ENCODE results near the gene CMTM7.

CMTM7 gene, protein sequence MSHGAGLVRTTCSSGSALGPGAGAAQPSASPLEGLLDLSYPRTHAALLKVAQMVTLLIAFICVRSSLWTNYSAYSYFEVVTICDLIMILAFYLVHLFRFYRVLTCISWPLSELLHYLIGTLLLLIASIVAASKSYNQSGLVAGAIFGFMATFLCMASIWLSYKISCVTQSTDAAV

DNA sequence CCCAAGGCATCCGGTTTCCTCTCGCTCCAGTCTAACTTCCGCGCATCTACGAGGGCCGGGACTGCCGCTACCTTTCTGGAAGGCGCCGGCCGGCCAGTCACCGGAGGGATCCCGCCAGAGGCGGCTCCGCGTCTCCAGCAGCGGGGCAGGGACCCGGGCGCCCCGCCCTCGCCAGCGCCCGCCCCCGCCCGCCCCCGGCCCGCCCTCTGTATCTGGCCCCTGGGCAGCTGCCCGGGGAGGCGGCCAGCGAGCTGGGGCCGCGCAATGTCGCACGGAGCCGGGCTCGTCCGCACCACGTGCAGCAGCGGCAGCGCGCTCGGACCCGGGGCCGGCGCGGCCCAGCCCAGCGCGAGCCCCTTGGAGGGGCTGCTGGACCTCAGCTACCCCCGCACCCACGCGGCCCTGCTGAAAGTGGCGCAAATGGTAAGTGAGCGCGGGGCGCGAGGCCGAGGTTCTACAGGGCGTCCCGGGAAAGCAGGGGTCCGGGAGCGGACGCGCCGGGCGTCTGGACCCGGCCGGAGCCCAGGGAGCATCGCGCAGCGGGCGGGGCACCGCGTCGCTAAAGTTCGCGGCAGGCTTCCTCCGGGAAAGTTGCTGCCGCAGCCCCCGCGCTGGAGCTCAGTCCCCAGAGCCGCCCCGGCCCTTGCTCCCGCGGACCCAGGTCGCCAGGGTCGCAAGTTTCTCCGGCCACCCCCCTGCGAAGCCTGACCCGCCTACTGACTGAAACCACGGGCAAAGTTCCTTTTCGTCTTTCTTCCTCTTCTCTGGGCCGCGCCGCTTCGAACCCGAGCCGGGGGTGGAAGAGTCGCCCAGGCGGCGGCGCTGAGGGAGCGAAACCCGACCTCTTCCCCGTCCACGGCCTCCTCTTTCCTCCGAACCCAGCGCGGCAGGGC, at the start of gene CMTM7:
CMTM7 (plus strand) TSS at position 211 of the 893 bp plus-strand sequence; CDS start at position 265, 54 bp downstream.
- DNase-seq = peak; percentile 47

DNA sequence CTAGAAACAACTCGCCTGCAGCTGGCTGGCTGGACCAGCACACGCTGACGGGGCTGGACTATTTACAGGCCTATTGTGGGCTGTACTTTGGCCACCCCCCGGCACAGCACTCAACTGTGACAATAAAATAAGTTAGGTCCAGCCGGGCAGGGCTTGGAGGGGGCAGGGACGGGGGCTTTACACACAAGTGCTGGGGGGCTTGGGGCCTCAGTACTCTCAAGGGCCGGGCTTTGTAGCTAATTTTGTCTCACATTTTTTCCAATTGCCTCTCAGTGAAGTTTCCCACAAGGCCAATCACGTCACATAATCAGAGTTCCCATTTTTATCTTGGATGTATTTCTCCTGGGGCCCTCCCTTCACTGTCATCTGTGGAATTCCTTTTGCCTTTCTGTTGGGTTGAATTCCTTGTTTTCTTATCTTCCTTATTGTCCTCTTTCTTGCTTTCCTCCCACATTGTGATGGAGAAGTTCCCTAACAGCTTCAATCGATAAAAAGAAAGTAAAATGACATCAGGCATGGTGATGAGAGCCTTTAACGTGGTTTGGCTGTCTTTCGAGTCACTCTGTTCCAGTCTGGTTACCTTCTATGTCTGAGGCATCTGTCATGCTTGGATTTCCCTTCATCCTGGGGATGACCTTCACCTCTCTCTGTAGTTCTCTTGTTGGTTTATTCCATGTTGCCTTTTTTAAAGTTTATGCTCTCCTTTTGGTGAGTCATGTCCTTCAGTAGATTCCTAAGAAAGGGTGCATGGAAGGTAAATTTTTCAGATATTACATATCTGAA, 44.1 kb upstream of the CMTM7 start:
- DNase-seq = no peak

DNA sequence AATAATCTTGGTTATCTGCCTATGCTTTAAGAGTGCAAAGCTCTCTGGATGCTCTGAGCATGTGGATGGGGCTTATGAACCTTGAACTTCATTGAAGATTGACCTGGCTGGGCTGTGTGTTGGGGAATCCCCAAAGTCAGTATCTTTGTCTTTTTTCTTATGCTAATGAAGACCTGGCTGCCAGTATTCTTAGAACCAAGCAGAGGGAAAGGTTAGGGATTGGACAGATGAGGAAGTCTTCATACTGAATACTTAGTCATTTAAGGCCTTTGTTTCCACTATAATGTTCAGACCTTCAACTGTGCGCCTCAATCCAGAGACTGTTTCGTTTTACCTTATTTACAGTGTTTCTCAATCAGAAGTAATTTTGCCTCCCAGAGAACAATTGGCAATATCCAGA, 42.5 kb upstream of the CMTM7 start:
- no peak for DNase-seq

DNA sequence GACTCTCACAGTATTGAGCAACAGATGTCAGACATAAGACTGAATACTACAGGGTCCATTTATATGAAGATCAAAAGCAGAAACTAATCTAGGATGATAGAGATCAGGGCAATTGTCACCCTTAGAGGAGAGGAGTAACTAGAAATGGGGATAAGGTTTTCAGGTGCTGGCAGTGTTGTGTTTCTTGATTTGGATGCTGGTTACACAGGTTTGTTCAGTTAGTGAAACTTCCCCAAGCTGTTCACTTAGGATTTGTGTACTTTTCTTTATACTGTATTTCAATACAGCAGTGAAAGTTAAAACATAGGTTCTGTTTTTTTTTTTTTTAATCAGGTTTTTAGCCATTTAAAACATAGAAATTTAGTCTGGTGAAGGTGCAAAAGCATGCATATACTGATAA, 39.1 kb upstream of the CMTM7 start:
- DNase-seq = no peak

DNA sequence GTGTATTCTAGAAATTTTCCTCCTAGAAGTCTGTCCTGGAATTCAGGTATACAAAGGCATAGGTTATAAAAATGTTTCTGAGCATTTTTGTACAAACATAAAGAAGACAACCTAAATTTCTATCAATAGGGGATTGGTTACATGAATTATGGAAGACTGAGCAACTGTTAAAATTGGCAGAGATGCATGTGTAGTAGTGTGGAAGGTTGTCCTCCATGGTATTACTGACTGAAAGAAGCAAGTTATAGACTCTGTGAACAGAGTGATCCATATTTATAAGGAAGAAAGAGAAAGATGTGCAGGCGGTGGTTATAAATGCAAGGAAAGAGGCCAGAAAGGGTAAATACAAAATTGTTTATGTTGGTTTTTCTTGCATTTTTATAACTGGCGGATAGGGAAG, 38.3 kb upstream of the CMTM7 start:
- no peak for DNase-seq

DNA sequence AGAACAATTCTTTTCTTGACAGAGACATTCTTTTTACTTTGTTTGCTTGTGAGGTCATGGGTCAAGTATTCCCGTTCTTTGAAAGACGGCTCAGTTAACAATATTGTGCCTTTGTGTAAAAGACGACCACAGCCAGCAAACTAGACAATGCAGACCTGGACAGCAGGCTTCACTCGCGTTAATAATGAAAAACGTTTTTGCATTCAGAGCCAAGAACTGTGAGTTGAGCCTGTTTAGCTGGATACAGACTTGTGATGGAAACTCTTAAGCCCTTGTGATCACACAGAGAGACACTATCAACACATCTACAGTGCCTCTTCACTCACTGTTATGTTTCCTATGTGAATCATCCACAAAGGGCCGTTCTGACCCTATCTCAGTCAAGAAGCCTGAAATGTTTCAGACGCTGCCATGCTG, 37.3 kb upstream of the CMTM7 start:
- no peak for DNase-seq

DNA sequence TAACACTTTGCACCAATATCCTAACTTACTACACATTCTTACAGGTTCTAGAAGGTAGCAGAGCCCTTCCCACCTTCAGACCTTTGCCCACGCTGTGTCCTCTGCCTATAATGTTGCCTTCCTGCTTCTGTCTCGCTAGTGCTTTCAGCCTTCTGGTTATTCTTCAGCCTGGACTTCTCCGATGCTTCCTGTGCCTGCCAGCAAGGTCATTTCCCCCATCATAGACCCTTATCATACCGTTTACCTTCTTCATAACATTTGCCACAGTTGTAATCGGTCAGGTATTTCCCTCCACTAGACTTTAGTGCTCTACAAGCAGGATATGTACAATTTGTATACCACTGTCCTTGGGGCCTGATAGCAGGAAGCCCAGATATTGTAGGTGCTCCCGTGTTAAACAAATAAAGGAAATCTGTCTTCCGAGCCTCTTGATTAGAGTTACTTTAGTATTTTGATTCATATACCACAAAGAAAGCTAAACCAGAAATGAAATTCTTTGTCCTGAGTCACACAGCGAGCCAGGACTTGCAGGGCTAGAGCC, 35.8 kb upstream of the CMTM7 start:
- DNase-seq = no peak

DNA sequence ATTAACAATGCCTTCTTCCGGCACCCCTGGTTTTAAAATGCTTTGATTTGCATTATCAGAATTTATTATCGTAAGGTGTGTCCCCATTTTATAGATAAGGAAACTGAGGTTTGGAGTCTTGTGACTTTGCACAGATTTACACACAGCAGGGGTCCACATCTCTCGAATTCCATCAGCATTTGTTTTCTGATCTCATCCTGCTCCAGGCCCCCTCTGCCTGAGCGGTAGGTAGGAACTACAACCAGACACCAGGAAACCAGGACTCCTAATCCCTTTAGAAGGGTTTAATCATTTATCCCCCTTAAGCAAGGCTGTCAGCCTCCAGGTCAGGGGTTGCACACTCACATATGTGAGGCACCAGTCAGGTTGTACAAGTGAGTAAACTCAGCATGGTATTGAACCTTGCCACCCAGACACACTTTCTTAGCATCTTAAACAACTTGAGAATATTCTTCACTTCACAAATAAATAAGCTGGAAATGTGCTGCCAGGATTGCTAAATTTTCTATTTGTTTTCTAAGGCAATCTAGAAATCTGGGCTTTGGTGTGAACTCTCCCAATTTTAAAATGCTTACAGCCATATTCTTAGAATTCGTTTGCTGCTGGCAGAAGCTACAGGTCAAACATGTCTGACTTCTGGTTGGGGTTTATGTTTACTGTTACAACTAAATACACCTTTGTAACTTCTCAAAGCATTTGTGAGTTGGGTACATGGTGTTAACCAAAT, 31.7 kb upstream of the CMTM7 start:
- peak; percentile 89 for DNase-seq

DNA sequence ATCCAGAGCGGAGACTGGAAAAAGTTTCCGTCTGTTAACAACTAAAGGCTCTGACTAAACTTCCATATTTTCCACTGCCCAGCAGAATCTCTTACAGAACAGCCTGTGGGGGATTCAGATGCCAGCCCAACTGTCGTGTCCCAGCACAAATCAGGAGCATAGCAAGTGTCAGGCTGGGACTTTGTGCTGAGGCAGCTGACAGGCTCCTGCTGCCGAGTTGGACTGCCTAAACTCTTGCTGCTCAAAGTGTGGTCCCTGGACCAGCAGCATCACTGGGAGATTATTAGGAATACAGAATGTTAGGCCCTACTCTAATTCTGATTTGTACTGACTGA, 31.2 kb upstream of the CMTM7 start:
- DNase-seq = peak; percentile 17

DNA sequence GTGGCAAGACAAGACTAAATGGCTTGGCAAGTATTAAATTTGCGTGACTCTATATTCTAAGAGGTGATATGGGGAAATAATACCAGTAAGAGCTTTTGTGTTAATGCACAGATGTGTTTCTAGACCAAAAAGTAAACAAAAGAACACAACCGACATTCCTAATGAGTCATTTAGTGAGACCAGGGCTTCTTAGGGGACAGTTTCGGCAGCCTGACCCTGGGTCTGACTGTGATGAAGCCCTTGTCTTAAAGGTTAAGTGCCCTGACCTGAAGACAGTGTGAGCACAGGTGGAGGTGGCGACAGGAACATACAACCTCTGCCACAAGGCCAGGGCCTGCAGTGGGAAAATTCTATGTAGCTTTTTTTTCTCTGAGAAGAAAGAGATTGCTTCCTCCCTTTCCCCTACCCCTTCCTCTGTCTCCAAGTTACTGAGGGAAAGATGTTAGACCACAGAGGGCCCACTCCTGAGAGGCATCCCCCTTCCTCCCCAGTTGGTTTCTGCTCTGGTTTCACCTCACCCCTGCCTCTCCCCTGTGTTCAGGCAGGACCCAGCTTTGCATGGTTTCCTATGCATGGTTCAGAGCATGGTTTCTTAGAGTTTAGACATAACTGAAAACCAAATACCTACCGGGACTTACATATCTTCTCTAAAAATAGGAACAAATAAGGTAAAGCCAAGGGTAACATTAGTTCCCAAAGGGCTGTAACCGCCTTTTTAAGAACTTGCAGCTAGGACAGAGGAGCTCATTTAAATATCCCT, 24.8 kb upstream of the CMTM7 start:
- DNase-seq = no peak

DNA sequence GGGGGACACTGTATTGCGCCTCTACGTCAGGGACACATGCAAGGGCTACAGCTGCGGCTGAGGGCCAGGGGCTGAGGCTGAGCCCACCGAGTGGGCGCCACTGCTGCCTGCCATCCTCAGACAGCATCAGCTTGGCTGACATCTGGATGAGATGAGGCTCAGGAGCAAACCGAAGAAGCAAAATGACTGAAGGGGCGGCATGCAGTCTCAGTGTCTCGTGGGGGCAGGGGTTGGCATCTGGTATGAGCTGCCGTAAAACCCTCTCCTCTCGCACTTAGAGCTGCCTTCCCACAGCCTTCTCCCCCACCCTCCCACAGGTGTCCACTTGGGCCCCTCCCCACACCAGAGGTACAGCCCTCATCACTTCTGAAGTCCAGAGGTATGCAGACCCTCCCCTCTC, 24.2 kb upstream of the CMTM7 start:
- no peak for DNase-seq

DNA sequence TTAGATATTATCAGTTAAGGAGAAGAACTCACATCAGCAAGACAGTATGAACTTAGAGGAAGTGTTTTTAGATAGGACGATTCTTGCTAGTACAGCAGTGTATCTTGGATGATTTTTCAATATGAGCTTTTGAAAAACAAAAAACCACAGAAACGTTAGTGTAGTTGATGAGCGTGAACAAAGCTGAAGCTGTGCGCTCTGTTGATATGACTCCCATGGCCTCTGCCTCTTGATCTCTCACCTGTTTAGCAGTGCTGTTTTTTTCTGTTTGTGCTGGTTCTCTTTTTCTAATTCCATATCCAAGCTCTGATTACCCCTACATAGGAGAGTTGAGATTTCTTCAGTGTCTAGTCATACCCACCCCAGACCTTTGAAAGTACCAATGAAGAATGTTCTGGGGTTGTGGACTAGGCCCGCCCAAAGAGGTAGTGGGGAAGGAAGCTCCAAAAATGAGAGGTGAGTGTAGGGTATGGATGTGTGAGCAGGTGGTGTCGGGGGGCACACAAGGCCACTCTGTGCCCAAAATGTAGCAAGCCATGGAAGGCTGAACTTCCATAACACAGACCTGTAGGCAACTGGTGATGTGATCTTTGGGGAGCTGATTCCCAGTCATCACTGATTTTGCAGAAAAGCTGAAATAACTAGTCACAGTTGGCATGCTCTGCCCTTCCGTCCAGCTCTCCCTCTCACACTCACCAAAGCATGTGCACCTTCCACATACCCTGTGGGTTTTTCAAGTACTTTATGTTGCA, 20.0 kb upstream of the CMTM7 start:
- no peak for DNase-seq

DNA sequence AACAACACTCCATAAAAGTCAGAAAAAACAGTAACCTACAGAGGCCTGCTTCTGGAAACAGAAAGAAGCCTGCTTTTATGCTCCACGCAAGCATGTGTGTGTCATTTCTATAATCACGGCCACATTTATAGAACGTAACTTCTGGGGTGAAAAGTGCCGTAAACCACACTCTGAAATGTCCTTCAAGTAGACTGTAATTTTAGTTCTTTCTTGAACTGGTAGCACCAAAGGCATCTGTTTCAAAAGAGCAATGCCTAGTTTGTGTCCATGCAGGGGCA, 19.5 kb upstream of the CMTM7 start:
- DNase-seq = no peak

DNA sequence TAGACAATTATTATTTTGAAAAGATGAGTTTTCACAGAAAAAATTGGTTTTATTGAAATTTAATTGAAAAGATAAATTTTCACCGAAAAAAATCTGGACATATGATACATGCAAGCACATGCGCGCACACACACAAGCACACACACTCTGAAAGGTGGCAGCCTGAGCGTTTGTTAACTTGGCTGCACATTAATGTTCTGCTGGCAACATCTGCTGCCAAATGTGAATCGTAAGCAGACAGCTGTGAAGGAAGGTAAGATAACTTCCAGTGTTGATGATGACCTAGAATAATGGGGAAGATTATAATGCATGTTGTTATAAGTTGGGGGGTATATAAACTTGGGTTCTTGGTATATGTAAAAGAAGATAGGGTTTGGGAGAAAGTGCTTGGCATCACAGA, 18.4 kb upstream of the CMTM7 start:
- DNase-seq = no peak

DNA sequence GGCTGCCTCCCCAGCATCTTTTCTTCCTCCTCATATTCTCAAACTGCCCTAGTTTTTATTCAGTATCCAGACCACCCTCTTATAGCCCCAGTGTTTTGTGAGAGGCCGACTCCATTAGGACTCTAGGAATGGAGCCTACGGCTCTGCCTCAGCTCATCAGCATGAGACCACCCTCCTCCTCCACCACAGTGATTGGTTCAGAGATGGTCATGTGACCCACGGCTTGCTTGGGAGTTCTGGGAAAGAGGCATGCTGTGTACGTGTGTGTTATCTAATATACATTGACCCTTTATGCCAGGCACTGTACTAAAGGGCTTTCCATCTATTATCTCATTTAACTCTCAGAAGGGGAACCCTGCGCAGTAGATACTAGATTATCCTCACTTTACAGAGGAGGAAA, 17.8 kb upstream of the CMTM7 start:
- DNase-seq = peak; percentile 20

DNA sequence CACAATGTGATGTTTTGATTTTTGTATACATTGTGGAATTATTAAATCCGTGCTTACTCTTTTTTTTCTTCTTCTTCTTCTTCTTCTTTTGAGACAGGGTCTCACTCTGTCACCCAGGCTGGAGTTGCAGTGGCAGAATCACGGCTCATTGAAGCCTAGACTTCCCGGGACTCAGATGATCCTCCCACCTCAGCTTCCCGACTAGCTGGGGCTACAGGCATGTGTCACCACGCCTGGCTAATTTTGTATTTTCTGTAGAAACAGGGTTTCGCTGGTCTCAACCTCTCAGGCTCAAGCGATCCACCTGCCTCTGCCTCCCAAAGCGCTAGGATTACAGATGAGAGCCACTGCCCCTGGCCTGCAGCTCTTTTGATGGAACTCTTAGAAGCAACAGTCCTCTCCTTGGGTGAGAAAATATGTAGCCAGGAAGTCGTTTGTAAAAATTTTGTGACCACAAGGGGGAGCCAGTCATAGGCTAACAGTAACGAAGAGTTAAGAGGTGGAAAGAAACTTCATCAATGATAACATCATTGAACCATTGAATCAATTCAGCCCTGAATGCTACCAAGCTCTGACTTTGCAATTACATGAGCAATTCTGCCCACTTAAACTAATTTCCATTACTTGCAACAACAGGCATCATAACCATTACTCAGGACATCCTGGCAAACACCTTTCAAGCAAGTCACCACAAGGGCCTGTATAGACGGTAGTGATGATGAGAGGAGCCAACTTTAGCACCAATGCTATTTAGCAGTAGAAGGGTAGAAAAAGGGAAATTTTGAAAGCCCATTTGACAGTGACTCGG, 16.7 kb upstream of the CMTM7 start:
- peak; percentile 78 for DNase-seq

DNA sequence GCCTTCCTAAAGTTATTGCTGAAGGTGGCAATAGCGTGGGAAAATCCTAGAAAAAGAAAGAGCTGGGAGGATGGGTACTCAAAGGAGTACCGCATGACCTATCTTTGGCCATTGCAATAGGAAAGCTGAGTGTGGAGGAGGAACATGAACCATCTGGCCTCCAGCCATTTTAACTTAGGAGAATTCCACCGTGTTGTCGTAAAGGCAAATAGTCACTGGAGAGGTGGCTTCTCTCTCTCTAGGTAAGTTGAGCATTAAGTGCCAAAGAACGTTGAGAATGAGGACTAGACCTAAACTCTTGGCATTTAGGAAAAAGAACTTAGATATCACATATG, 16.1 kb upstream of the CMTM7 start:
- DNase-seq = no peak

DNA sequence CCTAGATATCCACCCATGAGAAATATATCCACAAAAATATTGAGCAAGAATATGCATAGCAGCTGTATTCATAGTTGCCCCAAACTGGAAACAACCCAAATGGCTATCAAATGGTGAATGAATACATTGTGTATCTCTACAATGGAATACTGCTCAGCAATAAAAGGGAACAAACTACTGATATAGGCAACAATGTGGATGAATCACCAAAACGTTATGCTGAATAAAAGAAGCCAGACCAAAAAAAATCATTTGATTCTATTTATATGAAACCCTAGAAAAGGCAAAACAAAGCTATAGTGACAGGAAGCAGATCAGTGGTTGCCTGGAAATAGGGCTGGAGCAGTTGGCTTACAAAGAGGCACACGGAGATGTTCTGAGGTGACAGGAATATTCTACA, 15.5 kb upstream of the CMTM7 start:
- no peak for DNase-seq

DNA sequence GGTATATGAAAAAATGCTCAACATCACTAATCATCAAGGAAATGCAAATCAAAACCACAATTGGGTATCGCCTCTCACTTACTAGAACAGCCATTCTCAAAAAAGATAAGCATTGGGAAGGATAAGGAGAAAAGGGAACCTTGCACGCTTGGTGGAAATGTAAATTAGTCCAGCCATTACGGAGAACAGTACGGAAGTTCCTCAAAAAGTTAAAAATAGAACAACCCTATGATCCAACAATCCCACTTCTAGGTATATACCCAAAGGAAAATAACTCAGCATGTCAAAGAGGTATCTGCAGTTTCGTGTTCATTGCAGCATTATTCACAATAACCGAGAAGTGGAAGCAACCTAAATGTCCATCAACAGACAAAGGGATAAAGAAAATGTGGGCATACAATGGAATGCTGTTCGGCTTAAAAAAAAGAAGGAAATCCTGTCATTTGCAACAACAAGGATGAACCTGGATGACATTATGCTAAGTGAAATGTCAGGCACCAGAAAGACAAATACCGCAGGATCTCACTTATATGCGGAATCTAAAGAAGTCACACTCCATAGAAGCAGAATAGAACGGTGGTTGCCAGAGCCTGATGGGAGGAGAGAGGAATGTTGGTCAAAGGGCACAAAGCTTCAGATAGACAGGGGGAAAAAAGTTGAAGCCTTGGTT, 11.7 kb upstream of the CMTM7 start:
- DNase-seq = no peak

DNA sequence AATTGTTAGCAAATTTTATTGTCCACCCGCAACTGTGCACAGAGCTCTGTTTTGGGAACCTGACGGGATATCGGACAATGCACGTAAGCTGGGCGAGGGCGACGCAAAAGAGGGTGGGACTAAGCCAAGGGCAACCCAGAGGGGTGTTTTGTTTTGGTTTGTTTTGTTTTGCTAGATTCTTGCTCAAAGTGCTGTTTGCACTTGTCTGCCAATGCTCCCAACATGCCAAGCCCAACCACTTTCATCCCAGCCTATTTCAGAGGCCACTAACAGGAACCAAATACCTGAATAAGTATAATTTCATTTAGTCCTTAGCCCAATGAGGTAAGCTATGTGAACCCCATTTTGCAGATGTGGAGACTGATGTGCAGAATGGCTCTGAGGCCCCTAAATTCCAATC, 9.7 kb upstream of the CMTM7 start:
- no peak for DNase-seq

All from NCI-H82 (cell line).